HUES6 (cell line): ENCODE measurements around the gene CDC42EP4.

Experiments
- H3K27ac ChIP-seq: 2 replicates; pipeline ENCODE4 v1.7.0; 2013; ENCODE audit warnings: low read depth, mild to moderate bottlenecking, low read length, inconsistent platforms
- H3K27me3 ChIP-seq: 2 replicates; pipeline ENCODE4 v1.6.1; 2013; ENCODE audit warnings: low read length; ENCODE audit not compliant: control insufficient read depth, insufficient read depth
- H3K36me3 ChIP-seq: 2 replicates; pipeline ENCODE4 v1.6.1; 2013; ENCODE audit warnings: low read length; ENCODE audit not compliant: control insufficient read depth, insufficient read depth
- H3K4me1 ChIP-seq: 2 replicates; pipeline ENCODE4 v1.6.1; 2013; ENCODE audit warnings: low read length; ENCODE audit not compliant: control insufficient read depth, insufficient read depth
- H3K4me3 ChIP-seq: 2 replicates; pipeline ENCODE4 v1.5.1; 2013; ENCODE audit warnings: low read depth, low read length
- H3K9ac ChIP-seq: one replicate; pipeline ENCODE4 v1.6.1; 2013; ENCODE audit warnings: mild to moderate bottlenecking, low read length
- H3K9me3 ChIP-seq: 2 replicates; pipeline ENCODE4 v1.6.1; 2013; ENCODE audit warnings: low read depth, low read length; ENCODE audit not compliant: control insufficient read depth, insufficient read depth

CDC42EP4 gene

GRCh38 chr17:73351764-73352163 lies 40.0 kb upstream of the CDC42EP4 start:
- no peak overlapping the region for H3K9ac ChIP-seq
- peaks cover 31% of the 10 kb centered on the region; the same call in 1 of the 2 replicates for H3K4me1 ChIP-seq
- no peaks in the 10 kb centered on the region; the same call in 1 of the 2 replicates for H3K9me3 ChIP-seq
- H3K27me3 ChIP-seq = no peaks in the 10 kb centered on the region
- H3K27ac ChIP-seq = no peak overlapping the region
- H3K4me3 ChIP-seq = no peak overlapping the region
- no peaks in the 10 kb centered on the region for H3K36me3 ChIP-seq

- Histone ChIP-seq H3K27me3 (no peaks in the 10 kb centered on the region), H3K4me3 (no peak overlapping the region), H3K9ac (no peak overlapping the region), H3K4me1 (peaks cover 25% of the 10 kb centered on the region; the same call in 1 of the 2 replicates), H3K36me3 (no peaks in the 10 kb centered on the region), H3K9me3 (no peaks in the 10 kb centered on the region; the same call in 1 of the 2 replicates), H3K27ac (no peak overlapping the region)
These were observed 39.1 kb upstream of the CDC42EP4 start for GRCh38 chr17:73350864-73351263.

GRCh38 chr17:73349647-73350046 lies 37.8 kb upstream of the CDC42EP4 start:
- H3K27me3 ChIP-seq = no peaks in the 10 kb centered on the region
- H3K9ac ChIP-seq = no peak overlapping the region
- no peak overlapping the region for H3K4me3 ChIP-seq
- H3K9me3 ChIP-seq = no peaks in the 10 kb centered on the region; the same call in 1 of the 2 replicates
- H3K27ac ChIP-seq = no peak overlapping the region
- no peaks in the 10 kb centered on the region for H3K36me3 ChIP-seq
- H3K4me1 ChIP-seq = peaks cover 27% of the 10 kb centered on the region; the same call in 1 of the 2 replicates

- H3K27ac ChIP-seq = no peak overlapping the region
- no peaks in the 10 kb centered on the region for H3K36me3 ChIP-seq
- H3K4me3 ChIP-seq = no peak overlapping the region
- peaks cover 32% of the 10 kb centered on the region for H3K4me1 ChIP-seq
- H3K27me3 ChIP-seq = no peaks in the 10 kb centered on the region
- peak overlapping the region; percentile 35 for H3K9ac ChIP-seq
- no peaks in the 10 kb centered on the region; the same call in 1 of the 2 replicates for H3K9me3 ChIP-seq
These were observed 37.3 kb upstream of the CDC42EP4 start for GRCh38 chr17:73349138-73349537.

GRCh38 chr17:73348829-73349095 lies 37.0 kb upstream of the CDC42EP4 start:
- Histone ChIP-seq H3K36me3 (no peaks in the 10 kb centered on the region), H3K27ac (no peak overlapping the region), H3K4me1 (peaks cover 36% of the 10 kb centered on the region), H3K4me3 (no peak overlapping the region), H3K9ac (peak overlapping the region; percentile 35), H3K27me3 (no peaks in the 10 kb centered on the region), H3K9me3 (no peaks in the 10 kb centered on the region; the same call in 1 of the 2 replicates)

- Histone ChIP-seq H3K27ac (no peak overlapping the region), H3K4me1 (peaks cover 41% of the 10 kb centered on the region), H3K9me3 (no peaks in the 10 kb centered on the region; the same call in 1 of the 2 replicates), H3K27me3 (no peaks in the 10 kb centered on the region), H3K4me3 (no peak overlapping the region), H3K36me3 (no peaks in the 10 kb centered on the region), H3K9ac (peak overlapping the region; percentile 35)
These were observed 36.4 kb upstream of the CDC42EP4 start for GRCh38 chr17:73348018-73348828.

GRCh38 chr17:73347351-73347750 lies 35.5 kb upstream of the CDC42EP4 start:
- no peak overlapping the region for H3K9ac ChIP-seq
- H3K4me1 ChIP-seq = peaks cover 48% of the 10 kb centered on the region
- no peak overlapping the region for H3K4me3 ChIP-seq
- H3K27me3 ChIP-seq = no peaks in the 10 kb centered on the region
- H3K9me3 ChIP-seq = no peaks in the 10 kb centered on the region; the same call in 1 of the 2 replicates
- no peaks in the 10 kb centered on the region for H3K36me3 ChIP-seq
- no peak overlapping the region for H3K27ac ChIP-seq

- no peak overlapping the region for H3K9ac ChIP-seq
- H3K27me3 ChIP-seq = no peaks in the 10 kb centered on the region
- H3K9me3 ChIP-seq = no peaks in the 10 kb centered on the region; the same call in 1 of the 2 replicates
- H3K27ac ChIP-seq = no peak overlapping the region
- peaks cover 54% of the 10 kb centered on the region for H3K4me1 ChIP-seq
- no peak overlapping the region for H3K4me3 ChIP-seq
- H3K36me3 ChIP-seq = no peaks in the 10 kb centered on the region
These were observed 34.8 kb upstream of the CDC42EP4 start for GRCh38 chr17:73346501-73347162.

- Histone ChIP-seq H3K9me3 (no peaks in the 10 kb centered on the region), H3K4me1 (peaks cover 53% of the 10 kb centered on the region), H3K9ac (peak overlapping the region; percentile 82), H3K36me3 (no peaks in the 10 kb centered on the region), H3K4me3 (peak overlapping the region; percentile 37; the same call in 1 of the 2 replicates), H3K27me3 (no peaks in the 10 kb centered on the region), H3K27ac (peak overlapping the region; percentile 72; the same call in 1 of the 2 replicates)
These were observed 32.1 kb upstream of the CDC42EP4 start for GRCh38 chr17:73343739-73344454.

- Histone ChIP-seq H3K9ac (peak overlapping the region; percentile 82), H3K27ac (peak overlapping the region; percentile 72), H3K36me3 (no peaks in the 10 kb centered on the region), H3K4me3 (peak overlapping the region; percentile 37), H3K4me1 (peaks cover 47% of the 10 kb centered on the region), H3K9me3 (no peaks in the 10 kb centered on the region), H3K27me3 (no peaks in the 10 kb centered on the region)
These were observed 31.4 kb upstream of the CDC42EP4 start for GRCh38 chr17:73343168-73343634.
